IPS DF 4.7 (cell line): Measurements from ENCODE around the gene ARMH3.

Source experiments
- DNase-seq: peaks from one replicate; pipeline ENCODE4 v3.0.0-alpha.2; 2013; ENCODE audit warnings: low spot score; ENCODE audit errors: extremely low read depth

Gene ARMH3

DNA sequence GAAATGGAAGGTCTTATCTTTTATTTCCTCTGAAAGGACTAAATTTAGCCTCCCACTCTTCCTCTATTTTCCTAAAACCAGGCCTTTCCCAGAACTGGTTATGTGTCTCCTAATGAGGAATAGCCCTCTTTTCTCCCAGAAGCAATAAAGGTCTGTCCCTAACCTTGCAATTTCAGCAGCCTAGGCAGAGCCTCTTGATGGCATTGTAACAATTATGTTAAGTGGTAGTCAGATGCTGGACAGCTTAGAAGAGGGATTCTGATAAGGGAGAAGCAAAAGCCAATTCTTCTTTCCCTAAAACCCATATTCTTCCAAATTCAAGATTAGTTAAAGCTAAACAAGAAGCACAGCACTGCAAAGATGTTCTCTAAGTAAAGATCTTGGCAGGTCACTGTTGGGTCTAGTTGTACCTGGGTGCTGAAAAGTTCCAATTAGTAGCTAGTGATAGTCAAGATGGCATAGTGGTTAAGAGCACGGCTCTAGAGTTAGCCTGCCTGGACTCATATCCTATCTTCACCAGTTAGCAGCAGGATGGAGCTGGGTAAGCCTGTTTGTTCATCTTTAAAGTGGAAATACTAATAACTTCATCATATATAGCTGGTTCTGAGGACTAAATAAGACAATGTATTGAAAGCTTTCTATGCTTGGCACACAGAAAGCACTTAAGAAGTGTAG lies 198.0 kb downstream of the ARMH3 start:
- DNase-seq, result no peak

GRCh38 chr10:101856626-101857025 lies 199.3 kb downstream of the ARMH3 start:
- DNase-seq, result no peak

DNA sequence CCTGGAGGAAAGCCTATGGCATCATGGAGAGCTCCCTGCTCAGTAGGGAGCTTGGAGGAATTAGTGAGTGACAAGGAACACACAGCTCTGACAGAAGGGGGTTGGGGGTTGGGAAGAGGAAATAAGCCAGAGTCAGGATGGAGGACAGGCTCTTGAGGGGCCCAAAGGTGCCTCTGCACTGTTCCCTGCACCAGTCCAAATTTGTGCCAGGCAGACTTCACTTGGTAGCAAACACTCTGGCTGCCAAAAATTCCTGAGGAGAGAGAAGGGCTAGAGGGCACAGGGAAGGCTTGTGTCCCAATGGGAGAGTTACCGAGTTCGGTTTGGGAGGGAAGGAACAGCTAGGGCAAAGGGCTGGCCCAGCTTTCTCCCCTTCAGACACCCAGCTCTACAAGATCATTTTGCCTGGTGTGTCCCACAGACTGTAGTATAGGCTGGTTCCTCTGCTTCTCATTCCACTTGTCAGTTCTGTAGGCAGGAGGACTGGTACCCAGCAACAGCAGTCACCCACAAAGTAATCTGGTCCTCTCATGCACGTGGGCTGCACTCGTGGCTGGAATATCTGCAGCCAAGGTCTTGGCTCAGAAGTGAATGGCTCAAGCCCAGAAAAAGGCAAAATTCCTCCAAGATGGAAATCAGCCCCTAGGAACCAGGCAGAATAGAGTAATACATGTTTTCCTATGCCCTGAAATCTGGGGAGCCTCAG lies 204.4 kb downstream of the ARMH3 start:
- no peak for DNase-seq

GRCh38 chr10:101850749-101851148 lies 205.2 kb downstream of the ARMH3 start:
- DNase-seq, result no peak

DNA sequence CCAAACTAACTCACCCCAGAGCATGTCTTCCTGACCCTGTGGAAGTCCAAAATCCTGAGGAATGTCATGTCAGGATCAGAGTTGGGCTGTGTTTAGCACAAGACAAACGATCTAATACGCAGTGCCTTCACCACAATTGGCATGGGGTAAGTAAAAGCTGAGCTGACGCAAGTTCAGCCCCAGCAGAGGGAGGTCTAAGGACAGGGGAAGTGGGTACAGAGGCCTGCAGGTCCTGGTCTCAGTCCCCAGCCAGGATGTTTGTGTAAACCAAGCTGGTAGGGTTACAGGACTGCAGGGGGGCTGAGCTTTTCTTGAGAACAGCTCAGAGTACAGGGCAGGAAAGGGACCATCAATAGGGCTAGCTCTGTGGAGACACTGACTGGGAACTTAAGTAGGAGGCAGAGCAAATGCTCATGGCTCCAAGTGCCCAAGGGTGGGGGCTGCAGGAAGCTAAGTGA lies 207.1 kb downstream of the ARMH3 start:
- DNase-seq, result no peak

DNA sequence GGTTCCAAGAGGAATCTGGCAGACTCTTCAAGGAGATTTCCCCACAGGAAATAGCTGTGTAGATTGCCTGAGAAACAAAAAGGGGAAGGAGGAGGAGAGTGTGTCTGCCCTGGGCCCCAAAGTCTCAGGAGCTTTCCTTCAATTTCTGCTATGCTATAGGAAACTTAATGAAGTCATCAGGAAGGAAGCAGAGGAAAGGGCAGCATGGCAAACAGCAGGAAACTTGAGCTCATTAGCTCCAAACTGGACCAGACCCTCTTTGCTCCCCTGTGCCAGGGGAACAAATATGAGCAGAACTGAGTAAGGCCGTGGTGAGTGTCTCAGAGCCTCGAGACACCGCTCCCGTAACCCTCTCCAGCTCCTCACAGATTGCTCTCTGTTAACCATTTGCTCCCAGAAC lies 207.6 kb downstream of the ARMH3 start:
- no peak for DNase-seq

DNA sequence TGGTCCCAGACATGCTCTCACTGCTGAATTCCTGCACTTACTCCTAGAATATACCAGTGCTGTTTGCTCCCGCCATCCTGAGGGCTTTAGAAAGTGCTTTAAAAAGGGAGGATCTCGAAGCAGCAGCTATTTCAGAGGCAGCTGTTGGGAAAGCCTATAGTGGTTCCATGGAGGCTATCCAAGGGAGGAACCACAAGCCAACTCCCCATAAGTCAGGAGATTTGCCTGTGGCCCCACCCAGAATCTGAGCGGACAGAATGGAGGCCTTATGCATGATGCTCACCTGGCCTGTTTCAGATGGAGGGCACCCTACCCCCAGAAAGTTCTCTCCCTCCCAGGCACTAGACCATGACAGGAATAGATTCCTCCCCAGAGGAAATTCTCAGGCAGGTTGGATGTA lies 210.1 kb downstream of the ARMH3 start:
- no peak for DNase-seq

- no peak for DNase-seq
These were observed 212.6 kb downstream of the ARMH3 start, which contains the start of gene KCNIP2 for GRCh38 chr10:101843032-101844021. Gene KCNIP2 (minus strand): TSS chr10:101843800. CDS start chr10:101843568, 232 bp downstream.

DNA sequence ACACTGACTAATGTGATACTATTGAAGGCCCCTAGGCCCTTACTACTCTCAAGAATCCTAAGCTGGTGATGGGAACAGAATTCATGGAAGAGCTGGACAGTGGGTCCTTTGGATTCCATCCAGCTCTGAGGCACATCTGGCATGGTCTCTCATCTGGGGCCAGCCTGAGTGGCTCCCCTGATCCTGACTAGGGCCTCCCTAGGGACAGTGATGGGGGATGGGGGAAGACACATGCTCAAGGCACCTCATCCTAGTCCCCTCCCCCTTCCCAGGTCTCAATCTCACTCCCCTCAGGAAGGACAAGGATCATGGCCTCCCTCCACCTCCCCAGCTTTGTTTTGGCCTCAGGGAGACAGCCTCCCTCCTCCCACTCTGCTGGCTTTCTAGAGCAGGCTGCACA lies 214.1 kb downstream of the ARMH3 start:
- DNase-seq, result no peak

- DNase-seq, result no peak
These were observed 215.1 kb downstream of the ARMH3 start for GRCh38 chr10:101840741-101841453.

DNA sequence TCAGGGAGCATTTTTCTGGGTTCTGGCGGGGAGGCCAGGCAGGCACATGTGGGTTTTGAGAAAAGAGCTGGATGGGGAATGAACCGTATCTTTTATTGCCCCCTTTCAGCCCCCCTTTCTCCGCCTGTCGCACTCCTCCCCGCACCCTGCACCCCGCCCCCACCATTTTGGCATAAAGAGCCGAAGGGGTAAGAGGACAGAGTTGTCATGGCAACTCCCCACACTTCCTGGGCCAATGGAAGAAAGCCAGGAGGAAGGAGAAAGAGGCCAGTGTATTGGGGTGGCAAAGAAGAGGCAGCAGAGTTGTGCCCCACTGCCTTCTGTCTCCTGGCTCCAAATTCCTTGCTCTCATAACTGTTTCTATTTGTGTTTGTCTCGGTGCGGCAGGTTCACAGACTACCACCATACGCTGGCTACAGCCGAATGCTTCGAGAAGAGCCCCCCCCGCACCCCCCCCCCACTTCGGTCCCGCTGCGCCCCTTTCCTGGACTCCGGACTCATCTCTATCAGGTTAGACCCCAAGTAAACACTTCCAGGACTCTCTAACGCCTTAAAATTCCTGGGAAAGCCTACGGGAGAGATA lies 215.8 kb downstream of the ARMH3 start:
- DNase-seq, result no peak

DNA sequence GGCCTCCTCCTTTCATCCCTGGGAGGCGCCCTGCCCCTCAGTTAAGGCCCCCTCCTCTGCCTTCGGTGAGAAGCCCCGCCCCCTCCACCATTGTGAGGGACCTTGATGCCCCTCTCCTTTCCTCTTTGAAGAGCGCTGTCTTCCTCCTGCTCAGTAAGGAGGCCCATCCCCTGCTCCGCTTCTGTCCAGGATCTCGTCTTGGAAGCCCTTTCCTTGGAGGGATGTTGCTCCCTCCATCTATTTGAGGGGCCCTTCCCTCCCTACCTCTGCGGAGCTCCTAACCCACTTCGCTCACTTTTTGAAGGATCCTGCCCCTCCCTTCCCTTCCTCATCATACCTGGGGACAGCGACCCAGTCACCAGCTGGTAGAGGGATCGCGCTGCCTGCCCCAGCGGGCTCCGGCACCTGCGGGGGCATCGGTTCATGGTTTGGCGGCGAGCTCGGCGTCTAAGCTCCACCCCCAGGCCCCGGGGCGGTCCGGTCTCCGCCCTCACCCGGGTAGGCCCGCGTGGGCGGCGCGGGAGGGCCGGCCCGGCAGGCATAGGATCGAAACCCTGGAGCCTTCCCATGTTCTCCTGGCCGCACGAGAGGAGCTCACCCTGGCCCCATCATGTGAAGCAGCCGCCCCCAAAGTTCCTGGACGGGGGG lies 216.4 kb downstream of the ARMH3 start:
- no peak for DNase-seq

GRCh38 chr10:101839002-101839401 lies 217.0 kb downstream of the ARMH3 start:
- no peak for DNase-seq

- DNase-seq, result no peak
These were observed 217.5 kb downstream of the ARMH3 start for GRCh38 chr10:101838416-101838970.

- DNase-seq, result no peak
These were observed 218.2 kb downstream of the ARMH3 start for GRCh38 chr10:101837748-101838147.

- no peak for DNase-seq
These were observed 220.6 kb downstream of the ARMH3 start for GRCh38 chr10:101835362-101835761.

DNA sequence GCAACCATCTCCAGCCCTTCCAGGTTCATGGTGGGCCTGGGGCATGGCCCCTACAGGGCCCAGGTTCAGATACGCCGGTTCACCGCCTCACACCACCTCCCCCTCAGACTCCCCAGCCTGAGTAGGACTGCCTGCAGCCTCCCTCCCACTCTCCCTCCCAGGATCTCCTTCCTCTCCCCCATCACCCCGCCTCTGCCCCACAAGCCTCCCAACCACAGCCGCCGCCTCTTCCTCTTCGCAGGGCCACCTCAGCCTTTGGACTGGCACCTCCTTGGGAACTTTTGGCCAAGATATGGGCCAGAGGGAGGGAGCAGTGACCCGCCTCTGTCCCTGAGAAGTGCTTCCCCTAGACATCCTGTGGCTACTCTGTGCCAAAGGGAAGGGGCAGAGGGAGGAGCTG lies 221.6 kb downstream of the ARMH3 start:
- no peak for DNase-seq

GRCh38 chr10:101833466-101833865 lies 222.5 kb downstream of the ARMH3 start:
- no peak for DNase-seq

DNA sequence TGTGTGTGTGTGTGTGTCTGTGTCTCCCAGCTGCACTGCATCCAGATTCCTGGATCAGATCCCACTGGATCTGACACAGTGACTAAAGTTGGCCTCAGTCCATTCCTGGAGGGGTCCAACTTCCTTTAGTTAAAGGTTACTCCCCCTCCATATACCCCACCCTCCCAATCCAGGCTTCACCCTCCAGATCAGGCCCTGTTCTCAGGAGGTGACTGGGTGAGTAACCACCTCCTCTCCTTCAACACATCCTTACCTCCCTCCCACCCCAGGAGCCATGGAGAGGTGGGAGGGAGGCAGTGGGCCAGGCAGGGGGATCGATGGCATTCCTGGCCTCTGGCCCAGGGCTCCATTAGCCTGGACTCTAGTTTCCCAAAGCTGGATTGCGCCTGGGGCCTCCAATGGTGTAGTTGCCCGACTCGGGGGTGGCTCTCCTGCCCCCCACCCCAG lies 223.6 kb downstream of the ARMH3 start:
- DNase-seq, result no peak
